Measurements from ENCODE around the gene SULT1A2.

GRCh38 chr16:28596115-28596630 is 677 bp downstream of the SULT1A2 start:
- TF ChIP-seq CTCF (IDR thresholded peaks at IDR 0.05; ENCODE audit: low read depth, low read length), result no peak
- TF ChIP-seq POLR2A (IDR thresholded peaks at IDR 0.05; ENCODE audit: extremely low read depth, insufficient read length), result no peak
- TF ChIP-seq MAX (IDR thresholded peaks at IDR 0.05; ENCODE audit: low read depth, low read length), result no peak

Measured in NB4 (cell line).